GM12864 (cell line): ENCODE measurements around the gene PPP2R2D.

Experiments used
- DNase-seq: peaks from one replicate; pipeline ENCODE4 v3.0.0-alpha.2; 2011; ENCODE audit warnings: low read depth
- H3K4me3 ChIP-seq: 2 replicates; pipeline ENCODE4 v1.5.1; 2011; ENCODE audit warnings: mild to moderate bottlenecking, low read depth, low read length, control low read depth
- CTCF ChIP-seq: IDR thresholded peaks from 2 replicates; pipeline ENCODE4 v1.5.1; 2011; ENCODE audit warnings: low read depth, mild to moderate bottlenecking, moderate library complexity, low read length, control low read depth, inconsistent platforms; ENCODE audit errors: missing control alignments

PPP2R2D gene

GRCh38 chr10:131859341-131860020, 41.3 kb upstream of the PPP2R2D start:
- TF ChIP-seq CTCF: no peak
- no peak for DNase-seq
- no peak overlapping the region for H3K4me3 ChIP-seq

- H3K4me3 ChIP-seq: no peak overlapping the region
- no peak for TF ChIP-seq CTCF
Observed at GRCh38 chr10:131860311-131860710, 40.5 kb upstream of the PPP2R2D start.

GRCh38 chr10:131860806-131861440, 39.9 kb upstream of the PPP2R2D start:
- no peak for TF ChIP-seq CTCF
- H3K4me3 ChIP-seq: no peak overlapping the region
- no peak for DNase-seq

More at GRCh38 chr10:131860311-131860710, 40.5 kb upstream of the PPP2R2D start:
- no peak for DNase-seq

GRCh38 chr10:131862548-131862947, 38.3 kb upstream of the PPP2R2D start:
- H3K4me3 ChIP-seq: no peak overlapping the region
- DNase-seq: no peak
- TF ChIP-seq CTCF: no peak

- H3K4me3 ChIP-seq: no peak overlapping the region
- no peak for DNase-seq
- no peak for TF ChIP-seq CTCF
Observed at GRCh38 chr10:131865223-131865917, 35.4 kb upstream of the PPP2R2D start.

GRCh38 chr10:131866673-131867072, 34.1 kb upstream of the PPP2R2D start:
- no peak for TF ChIP-seq CTCF
- H3K4me3 ChIP-seq: no peak overlapping the region
- DNase-seq: no peak
